Parathyroid adenoma (tissue), 2 donors: Measurements from ENCODE around the gene LCORL.
"Not testable (repeated sequence)": the region's sequence is repeated elsewhere in the genome, so short reads cannot be mapped to it uniquely, and the experiment has no call there.

Experiments
- H2AFZ ChIP-seq: fragments of 300-600 bp; sonication (generic); one replicate; pipeline ENCODE4 v1.7.0; 2017; ENCODE audit warnings: antibody characterized with exemption, mild to moderate bottlenecking
- H3K27ac ChIP-seq: fragments of 300-600 bp; sonication (generic); one replicate; pipeline ENCODE4 v1.7.0; 2017
- H3K27me3 ChIP-seq: fragments of 300-600 bp; sonication (generic); one replicate; pipeline ENCODE4 v1.7.0; 2017; ENCODE audit warnings: low read length; ENCODE audit not compliant: control insufficient read depth, insufficient read depth
- H3K36me3 ChIP-seq: fragments of 300-600 bp; sonication (generic); one replicate; pipeline ENCODE4 v1.7.0; 2017; ENCODE audit warnings: low read length; ENCODE audit not compliant: control insufficient read depth, insufficient read depth
- H3K4me1 ChIP-seq: fragments of 300-600 bp; sonication (generic); one replicate; pipeline ENCODE4 v1.7.0; 2017; ENCODE audit warnings: control low read depth
- H3K4me2 ChIP-seq: fragments of 300-600 bp; sonication (generic); one replicate; pipeline ENCODE4 v1.7.0; 2017; ENCODE audit warnings: low read length
- H3K4me3 ChIP-seq: fragments of 300-600 bp; sonication (generic); one replicate; pipeline ENCODE4 v1.7.0; 2017; ENCODE audit warnings: low read depth, low read length
- H3K79me2 ChIP-seq: fragments of 300-600 bp; sonication (generic); one replicate; pipeline ENCODE4 v1.7.0; 2017; ENCODE audit warnings: control low read depth
- H3K9ac ChIP-seq: fragments of 300-600 bp; sonication (generic); one replicate; pipeline ENCODE4 v1.7.0; 2017; ENCODE audit warnings: mild to moderate bottlenecking
- H3K9me3 ChIP-seq: fragments of 300-600 bp; sonication (generic); one replicate; pipeline ENCODE4 v1.7.0; 2017; ENCODE audit warnings: low read length; ENCODE audit not compliant: control insufficient read depth
- CTCF ChIP-seq: fragments of 300-600 bp; sonication (generic); IDR thresholded peaks from one replicate; pipeline ENCODE4 v1.7.0; 2017; ENCODE audit warnings: antibody characterized with exemption, mild to moderate bottlenecking
- donor health status: primary hyperparathyroidism.

LCORL gene

DNA sequence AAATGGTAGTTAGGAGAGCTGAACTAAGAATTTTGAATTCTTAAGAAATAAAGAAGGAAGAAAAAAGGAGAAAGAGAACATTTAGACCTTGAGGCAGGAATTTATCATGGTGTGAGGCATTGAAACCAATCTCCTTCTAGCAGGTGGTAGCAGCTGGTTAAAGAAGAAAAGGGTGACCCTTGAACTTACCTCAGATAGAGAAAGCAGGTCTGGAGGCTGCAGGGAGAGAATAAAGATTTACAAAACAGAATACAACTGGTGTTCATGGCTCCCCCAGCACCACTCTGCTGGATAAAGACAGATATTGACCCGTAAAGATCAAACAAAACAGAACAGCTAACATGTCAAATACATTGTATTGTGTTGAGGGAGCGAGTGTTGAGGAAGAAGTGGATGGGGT is 154.7 kb downstream of the LCORL start:
- H3K4me2 ChIP-seq, result no peak overlapping the region
- TF ChIP-seq CTCF, result no peak
- no peaks in the 10 kb centered on the region for H3K27me3 ChIP-seq
- no peak overlapping the region for H3K27ac ChIP-seq
- no peaks in the 10 kb centered on the region for H3K9me3 ChIP-seq
- H3K79me2 ChIP-seq, result no peaks in the 10 kb centered on the region
- H3K36me3 ChIP-seq, result no peaks in the 10 kb centered on the region
- H3K4me1 ChIP-seq, result no peaks in the 10 kb centered on the region
- H3K9ac ChIP-seq, result no peak overlapping the region
- H2AFZ ChIP-seq, result no peak overlapping the region
- no peak overlapping the region for H3K4me3 ChIP-seq

DNA sequence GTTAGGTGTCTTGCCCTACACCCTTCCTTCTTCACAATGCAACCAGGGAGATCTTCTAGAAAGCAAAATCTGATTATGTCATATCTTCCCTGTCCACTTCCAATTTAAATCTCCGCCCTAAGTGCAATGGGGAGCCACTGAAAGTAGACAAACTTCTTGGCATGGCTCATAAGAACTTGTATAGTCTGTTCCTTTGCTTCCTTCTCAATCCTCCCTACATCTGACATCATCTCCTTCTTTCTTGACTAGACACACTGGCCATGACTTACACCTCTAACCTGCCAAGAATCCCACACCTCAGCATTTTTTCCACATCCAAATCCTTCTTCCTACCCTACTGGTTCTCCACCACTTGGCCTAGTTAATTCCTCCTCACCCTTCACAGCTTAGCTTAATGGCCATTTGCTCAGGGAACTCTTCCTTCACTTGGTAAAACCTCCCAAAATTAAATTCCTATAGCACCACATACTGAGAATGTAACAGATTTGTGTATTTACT is 155.6 kb downstream of the LCORL start:
- H3K36me3 ChIP-seq, result no peaks in the 10 kb centered on the region
- no peaks in the 10 kb centered on the region for H3K9me3 ChIP-seq

GRCh38 chr4:17861906-17862305 is 159.6 kb downstream of the LCORL start:
- H3K27ac ChIP-seq, H3K4me1 ChIP-seq, H3K36me3 ChIP-seq, H2AFZ ChIP-seq, H3K4me3 ChIP-seq, H3K27me3 ChIP-seq, H3K9me3 ChIP-seq, H3K79me2 ChIP-seq, H3K4me2 ChIP-seq, H3K9ac ChIP-seq: not testable (repeated sequence)

More for the DNA sequence above, 155.6 kb downstream of the LCORL start:
- H3K79me2 ChIP-seq, result no peaks in the 10 kb centered on the region
- no peak overlapping the region for H2AFZ ChIP-seq
- no peak overlapping the region for H3K9ac ChIP-seq
- no peaks in the 10 kb centered on the region for H3K27me3 ChIP-seq
- H3K4me2 ChIP-seq, result no peak overlapping the region
- TF ChIP-seq CTCF, result no peak
- no peak overlapping the region for H3K4me3 ChIP-seq
- no peaks in the 10 kb centered on the region for H3K4me1 ChIP-seq
- no peak overlapping the region for H3K27ac ChIP-seq

GRCh38 chr4:17859793-17860406 is 161.7 kb downstream of the LCORL start:
- TF ChIP-seq CTCF, result no peak
- no peak overlapping the region for H3K9ac ChIP-seq
- H3K9me3 ChIP-seq, result no peaks in the 10 kb centered on the region

DNA sequence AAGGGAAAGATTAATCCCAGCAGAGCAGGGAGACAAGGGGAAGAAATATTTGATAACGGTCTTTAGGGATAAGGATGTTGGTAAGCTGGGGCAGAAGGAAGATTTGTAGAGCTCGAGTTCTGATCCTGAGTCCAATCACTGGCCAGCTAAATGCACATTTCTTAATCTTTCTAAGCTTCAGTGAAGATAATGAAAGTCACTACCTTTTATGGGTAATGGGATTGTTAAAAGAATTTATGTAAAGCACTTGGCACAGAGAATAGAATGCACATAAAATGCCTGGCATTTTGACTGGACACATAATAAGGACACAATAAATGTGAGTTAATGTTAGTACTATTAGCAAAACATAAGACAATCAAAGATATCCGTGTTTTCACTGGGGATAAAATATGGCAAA is 167.5 kb downstream of the LCORL start:
- Histone ChIP-seq H3K27ac (no peak overlapping the region), H3K36me3 (no peaks in the 10 kb centered on the region), H3K9me3 (no peaks in the 10 kb centered on the region), H3K4me1 (no peaks in the 10 kb centered on the region), H3K79me2 (no peaks in the 10 kb centered on the region), H3K4me3 (no peak overlapping the region), H3K9ac (no peak overlapping the region), H2AFZ (no peak overlapping the region), H3K27me3 (no peaks in the 10 kb centered on the region), H3K4me2 (no peak overlapping the region)
- no peak for TF ChIP-seq CTCF

More at GRCh38 chr4:17859793-17860406, 161.7 kb downstream of the LCORL start:
- Histone ChIP-seq H2AFZ (no peak overlapping the region), H3K36me3 (no peaks in the 10 kb centered on the region), H3K27ac (no peak overlapping the region), H3K79me2 (no peaks in the 10 kb centered on the region), H3K4me2 (no peak overlapping the region), H3K4me1 (no peaks in the 10 kb centered on the region), H3K27me3 (no peaks in the 10 kb centered on the region), H3K4me3 (no peak overlapping the region)
